GM19351 (cell line): ENCODE data around the gene NOL12.
"Not testable (repeated sequence)": the region's sequence is repeated elsewhere in the genome, so short reads cannot be mapped to it uniquely, and the experiment has no call there.

Experiments
- ATAC-seq: cut with Tn5 transposase; IDR thresholded peaks from one replicate; pipeline ENCODE4 v1.9.1; 2021; ENCODE audit warnings: mild to moderate bottlenecking, moderate library complexity; ENCODE audit not compliant: unreplicated experiment

Gene NOL12, protein sequence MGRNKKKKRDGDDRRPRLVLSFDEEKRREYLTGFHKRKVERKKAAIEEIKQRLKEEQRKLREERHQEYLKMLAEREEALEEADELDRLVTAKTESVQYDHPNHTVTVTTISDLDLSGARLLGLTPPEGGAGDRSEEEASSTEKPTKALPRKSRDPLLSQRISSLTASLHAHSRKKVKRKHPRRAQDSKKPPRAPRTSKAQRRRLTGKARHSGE

DNA sequence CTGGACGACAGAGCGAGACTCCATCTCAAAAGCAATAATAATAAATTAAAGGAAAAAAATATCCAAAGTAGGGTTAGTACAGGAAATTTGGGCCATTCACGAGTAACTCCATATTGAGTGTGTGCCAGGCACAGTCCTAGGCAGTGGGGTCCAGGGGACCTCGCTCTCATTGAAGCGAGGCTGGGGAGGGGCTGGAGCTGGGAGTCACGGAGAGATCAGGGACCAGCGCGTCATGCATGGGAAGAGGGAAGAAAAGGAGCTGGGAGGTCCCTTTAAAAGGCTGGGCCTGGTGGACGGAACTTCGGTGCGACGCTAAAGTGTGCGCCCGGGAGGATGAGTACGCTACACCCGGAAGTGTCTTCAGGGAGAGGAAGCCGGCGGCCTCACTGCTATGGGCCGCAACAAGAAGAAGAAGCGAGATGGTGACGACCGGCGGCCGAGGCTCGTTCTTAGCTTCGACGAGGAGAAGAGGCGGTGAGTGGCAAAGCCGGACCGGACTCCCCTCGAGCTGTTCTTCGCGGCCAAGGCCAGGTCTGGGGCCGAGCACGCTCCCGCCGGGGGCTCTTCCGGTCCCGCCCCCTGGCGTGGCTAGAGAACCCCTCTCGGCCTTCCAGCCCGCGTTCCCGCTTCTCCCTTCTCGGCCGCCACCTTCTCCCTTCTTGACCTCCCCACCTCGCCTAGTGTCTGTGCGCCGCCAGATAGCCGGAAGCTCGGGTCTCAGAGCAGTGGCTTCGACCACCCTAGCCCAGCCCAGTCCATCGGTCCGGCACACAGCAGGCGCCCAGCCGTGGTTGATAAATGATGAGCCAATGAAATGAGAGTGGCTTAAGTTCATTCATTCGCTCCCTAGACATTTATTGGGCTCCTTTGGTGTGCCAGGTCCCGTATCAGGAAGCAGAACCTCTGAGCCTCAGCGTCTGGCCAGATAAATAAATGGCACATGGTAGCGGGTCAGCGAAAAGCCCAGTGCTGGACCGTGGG, at the start of gene NOL12:
NOL12 (plus strand) TSS at position 342 of the 981 bp plus-strand sequence; CDS start at position 392, 50 bp downstream.
- ATAC-seq, result peak; percentile 73

DNA sequence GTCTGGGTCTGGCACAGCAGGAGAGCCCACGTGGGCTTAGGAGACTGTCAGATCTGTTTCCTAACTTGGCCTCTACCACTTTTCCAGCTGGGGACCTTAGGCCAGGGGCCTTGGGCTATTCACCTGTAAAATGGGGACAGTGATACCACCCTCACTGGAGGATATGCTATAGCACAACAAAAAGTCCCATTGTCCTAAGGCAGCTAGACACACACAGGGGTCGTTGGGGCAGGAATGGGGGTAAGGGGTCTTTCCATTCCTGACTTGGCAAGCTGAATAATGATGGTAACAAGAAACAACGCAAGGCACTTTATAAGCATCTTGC, 49.2 kb upstream of the NOL12 start:
- ATAC-seq, result no peak

DNA sequence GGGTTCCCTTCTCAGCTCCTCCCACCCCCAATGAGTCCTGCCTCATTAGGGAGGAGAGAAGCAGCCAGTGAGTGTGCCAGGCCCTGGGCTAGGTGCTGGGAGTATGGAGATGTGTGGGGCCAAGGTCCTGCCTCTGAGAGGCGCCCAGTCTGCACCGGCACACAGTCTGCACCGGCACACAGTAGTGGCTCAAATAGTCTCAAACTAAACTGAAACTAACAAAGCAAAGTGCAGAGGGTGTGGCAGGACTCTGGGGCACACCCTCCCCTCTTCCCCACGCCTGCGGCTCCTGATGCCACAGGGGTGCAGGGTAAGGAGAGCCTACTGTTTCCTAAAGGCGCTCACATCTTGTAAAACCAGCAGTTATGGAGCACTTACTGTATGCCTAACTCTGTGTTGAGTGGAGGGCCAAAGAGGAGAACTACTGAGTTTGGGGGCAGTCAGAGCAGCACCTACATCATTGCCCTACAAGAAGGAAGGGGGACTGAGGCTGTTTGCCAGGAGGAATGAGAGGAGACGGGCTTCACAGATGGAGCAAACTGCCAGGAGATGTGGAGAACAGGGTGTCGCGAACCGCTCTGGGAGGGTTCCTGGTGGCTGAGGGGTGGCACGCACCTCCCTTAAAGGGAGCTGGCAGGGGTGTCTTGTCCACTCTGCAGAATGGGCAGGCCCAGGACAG, 47.6 kb upstream of the NOL12 start:
- ATAC-seq, result no peak

DNA sequence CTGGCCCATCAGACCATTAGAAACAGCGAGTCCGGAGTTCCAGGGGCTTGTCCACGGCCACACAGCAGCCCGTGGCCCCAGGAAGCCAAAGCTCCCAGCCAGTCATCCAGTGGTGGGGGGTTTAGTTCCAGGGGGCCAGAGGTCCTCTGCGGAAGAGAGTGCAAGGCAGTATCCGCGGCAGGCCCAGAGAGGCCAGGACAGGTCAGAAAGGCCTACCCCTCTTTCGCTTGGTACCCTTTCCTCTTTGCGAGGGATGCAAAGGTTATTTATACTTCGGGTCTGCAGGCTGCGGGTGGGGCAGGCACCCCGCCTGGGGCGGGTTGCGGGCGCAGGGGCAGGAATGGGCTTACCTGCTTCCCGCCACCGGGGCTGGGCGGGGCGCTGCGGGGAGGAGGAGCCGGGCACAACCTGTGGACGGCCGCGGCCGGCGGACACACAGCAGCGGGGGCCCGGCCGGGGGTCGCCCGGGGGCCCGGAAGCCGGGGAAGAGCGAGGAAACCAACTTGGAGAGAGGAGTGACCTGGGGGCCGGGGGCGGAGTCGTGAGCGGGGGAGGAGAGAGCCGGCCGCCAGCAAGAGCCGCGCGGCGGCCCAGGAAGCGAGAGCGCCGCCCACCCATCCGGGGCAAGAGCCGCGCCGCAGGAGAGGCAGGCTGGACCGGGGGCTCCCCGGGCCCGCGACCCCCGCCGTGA, 46.9 kb upstream of the NOL12 start, which contains the start of gene SH3BP1:
SH3BP1 (plus strand) TSS at position 600 of the 691 bp plus-strand sequence. CDS start 119 bp downstream, outside the sequence.
- ATAC-seq, result no peak

DNA sequence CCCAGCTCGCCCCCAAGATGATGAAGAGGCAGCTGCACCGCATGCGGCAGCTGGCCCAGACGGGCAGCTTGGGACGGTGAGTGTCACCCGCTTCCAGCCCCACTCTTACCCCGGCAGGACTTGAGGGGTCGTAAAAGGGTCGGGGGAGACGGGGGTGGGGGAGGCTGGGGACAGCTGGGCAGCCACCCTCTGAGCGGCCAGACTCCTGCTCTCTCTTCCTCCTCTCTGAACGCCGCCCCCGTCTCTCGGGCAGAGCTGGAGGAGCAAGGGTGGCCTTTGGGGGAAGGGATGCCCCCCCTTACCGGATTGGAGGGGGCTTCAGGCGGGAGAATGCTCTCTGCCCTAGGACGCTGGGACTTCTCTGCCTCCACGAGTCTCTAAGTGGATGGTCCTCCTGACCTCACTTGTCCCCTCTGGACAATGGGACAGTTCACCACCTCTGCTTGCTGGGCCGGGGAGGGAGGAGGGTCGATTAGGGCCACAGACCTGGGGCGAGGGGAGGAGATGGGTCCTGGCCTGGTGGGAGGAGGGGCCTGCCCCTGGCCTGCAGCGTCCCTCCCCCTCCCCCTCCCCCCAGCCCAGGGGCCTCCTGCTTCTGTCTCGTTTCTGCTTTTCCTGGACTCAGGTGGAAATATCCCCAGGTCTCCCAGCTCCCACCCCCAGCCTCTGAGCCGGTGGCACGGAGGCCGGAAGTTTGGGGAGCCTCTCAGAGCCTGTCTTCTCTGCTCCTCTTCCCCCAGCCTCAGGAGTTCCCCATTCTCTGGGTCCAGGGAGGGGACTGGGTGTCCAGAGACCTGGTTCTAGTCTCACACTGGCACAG, 46.2 kb upstream of the NOL12 start:
- ATAC-seq, result no peak

DNA sequence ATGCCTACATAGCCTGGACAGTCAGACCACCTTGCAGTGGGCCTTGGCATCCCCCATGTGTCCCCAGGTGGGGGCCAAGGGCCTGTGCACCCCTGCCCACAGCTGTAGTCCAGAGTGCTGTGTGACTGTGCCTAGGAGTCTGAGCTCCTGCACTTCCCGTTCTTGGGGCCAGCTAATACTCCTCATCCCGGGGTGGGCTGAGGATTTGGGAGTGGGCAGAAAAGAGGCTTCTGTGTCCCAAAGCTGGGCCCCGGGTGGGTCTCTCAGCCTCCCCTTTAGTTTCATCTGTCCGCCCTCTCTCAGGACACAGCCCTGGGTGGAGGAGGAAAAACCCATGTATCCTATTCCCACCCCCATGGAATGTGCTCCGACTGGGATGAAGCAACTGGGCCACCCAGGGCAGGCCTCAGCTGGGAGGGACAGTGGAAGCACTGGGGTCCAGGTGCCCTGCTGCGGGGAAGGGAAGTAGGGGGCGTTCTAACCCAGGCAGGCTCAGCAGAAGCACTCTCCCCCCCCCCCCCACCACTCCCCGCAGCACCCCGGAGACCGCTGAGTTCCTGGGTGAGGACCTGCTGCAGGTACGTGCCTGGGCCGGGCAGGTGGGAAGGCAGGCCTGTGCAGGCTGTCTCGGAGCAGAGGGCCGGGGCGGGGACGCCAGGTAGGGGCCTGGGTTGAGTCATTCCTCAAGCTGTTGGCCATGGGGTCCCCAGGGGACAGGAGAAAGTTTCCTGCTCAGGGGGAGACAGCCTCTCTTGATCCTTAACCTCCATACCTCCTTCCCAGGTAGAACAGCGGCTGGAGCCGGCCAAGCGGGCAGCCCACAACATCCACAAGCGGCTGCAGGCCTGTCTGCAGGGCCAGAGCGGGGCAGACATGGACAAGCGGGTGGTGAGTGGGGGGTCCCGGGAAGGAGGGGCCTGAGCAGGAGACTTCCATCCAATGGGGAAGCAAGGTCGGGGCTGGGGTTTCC, 45.3 kb upstream of the NOL12 start:
- no peak for ATAC-seq

DNA sequence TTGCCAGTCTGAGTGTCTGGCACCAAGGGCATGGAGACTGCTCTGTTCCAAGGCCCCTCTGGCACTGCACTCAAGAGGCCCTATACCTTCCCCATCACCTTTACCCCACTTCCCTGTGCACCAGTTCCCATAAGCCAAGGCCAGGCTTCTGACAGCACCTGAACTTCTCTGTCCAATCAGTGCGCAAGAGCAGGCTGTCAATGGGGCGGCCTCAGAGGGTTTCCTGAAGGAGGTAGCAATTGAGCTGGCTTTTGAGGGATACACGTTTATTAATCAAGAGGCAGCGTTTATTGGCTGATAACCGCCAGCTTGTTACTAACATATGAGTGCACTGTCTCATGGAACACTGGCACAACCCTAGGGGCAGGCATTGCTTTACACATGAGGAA, 44.6 kb upstream of the NOL12 start:
- ATAC-seq, result no peak

DNA sequence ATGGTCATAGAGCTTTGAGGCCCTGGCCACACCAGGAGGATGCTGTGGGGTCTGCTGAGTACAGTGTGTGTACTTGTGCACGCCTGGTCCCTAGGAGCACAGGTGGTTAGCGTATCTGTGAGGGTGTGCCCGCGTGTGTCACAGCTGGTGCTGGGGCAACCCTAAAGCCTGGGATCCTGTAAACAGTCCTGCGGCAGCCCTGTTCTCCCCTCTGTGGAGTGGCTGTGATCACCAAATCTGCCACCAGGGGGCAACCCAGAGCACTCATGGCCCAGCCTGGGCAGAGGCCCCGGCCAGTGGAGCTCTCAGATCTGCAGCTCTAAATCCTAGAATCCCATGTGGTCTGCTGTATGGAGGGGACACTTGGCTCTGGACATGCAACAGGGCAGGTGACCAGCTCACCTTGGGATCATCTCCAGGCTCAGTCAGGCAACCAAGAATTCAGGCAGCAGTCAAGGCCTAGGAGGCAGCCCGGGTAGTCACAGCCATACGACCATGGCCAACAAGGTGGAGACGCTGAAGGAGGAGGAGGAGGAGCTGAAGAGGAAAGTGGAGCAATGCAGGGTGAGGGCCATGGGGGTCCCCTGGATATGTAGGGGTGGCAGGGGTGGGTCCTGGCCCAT, 42.8 kb upstream of the NOL12 start:
- ATAC-seq, result no peak

DNA sequence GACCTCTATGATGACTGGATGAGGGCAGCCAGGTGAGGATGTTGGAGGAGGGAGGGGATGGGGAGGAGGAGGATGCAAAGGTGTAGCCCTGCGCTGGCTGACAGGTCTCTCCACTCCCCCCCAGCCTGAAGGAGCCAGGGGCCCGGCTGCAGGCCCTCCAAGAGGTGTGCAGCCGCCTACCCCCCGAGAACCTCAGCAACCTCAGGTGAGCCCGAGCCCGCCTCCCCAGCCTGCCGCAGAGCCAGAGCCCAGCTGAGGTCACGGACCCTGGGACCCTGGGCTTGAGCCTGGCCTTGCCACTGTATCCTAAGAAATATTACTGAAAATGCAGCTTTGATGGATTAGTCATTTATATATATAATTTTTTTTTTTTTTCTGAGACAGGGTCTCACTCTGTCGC, 38.8 kb upstream of the NOL12 start:
- no peak for ATAC-seq

DNA sequence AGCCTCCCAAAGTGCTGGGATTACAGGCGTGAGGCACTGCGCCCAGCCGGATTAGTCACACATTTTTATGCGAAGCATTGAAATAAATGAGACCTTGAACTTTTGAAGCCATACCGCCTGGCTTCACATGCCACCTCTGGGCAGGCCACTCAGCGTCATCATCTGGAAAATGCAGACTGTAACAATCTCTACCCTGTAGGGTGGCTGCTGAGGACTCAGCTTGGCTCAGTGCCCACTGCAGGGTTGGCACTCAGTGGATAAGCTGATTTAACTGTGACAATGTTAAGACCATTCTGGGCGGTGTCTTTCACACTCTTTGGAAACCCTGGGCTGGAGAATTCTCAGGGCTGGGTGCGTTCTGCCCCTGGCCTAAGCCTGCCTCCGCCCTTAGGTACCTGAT, 38.2 kb upstream of the NOL12 start:
- no peak for ATAC-seq

DNA sequence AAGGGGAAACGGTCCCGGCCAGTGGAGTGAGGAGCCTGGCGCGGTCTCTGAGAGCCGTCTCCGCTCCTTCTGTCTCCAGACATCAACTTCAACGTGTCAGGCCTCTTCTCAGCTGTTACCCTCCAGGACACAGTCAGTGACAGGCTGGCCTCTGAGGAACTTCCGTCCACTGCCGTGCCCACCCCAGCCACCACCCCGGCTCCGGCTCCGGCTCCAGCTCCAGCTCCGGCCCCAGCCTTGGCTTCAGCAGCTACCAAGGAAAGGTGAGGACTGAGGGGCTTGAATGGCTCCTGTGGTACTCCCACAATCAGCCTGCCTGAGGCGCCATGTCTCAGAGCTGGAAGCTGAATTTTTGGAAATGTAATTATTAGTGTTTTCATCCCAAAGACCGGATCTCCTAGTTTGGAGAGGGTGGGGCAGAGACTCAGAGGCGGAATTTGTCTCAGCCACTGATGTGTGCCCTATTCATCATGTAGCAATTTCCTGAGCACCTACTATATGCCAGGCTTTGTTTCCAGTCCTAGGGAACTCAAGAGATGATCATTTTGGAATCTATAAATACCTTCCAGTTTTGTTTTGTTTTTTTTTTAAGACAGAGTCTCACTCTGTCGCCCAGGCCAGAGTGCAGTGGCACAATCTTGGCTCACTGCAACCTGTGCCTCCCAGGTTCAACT, 35.5 kb upstream of the NOL12 start:
- ATAC-seq, result no peak

DNA sequence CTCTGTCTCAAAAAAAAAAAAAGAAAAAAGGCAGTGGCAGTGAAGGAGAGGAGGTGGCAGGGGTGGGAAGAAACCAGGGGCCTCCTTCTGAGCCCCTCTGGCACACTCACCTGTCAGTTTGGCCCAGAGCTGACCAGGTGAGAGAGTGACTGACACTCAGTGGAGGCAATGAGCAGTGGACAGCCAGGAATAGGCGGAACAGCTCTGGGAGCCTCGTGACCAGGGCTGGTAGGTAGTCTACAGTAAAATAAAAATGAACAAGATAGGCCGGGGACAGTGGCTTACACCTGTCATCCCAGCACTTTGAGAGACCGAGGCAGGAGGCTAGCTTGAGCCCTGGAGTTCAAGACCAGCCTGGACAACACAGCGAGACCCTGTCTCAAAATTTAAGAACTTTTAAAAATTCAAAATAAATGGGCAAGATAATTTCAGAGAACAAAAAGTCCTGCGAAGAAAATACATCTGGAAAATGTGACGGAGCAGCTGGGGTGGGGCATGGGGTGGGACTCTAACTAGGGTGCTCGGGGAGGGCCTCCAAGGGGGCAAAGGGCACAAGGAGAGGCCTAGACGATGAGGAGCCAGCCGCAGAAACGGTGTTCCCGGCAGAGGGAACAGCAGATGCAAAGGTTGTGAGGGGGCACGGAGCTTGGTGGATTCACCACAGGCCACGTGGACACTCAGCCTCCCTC, 31.4 kb upstream of the NOL12 start:
- no peak for ATAC-seq

DNA sequence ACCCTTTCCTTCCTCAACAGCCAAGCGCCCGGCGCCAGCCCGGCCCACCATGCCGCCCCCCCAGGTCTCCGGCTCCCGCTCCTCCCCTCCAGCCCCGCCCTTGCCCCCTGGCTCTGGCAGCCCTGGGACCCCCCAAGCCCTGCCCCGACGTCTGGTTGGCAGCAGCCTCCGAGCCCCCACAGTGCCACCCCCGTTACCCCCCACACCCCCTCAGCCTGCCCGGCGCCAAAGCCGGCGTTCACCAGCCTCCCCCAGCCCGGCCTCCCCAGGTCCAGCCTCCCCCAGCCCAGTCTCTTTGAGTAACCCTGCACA, 30.9 kb upstream of the NOL12 start:
- no peak for ATAC-seq

DNA sequence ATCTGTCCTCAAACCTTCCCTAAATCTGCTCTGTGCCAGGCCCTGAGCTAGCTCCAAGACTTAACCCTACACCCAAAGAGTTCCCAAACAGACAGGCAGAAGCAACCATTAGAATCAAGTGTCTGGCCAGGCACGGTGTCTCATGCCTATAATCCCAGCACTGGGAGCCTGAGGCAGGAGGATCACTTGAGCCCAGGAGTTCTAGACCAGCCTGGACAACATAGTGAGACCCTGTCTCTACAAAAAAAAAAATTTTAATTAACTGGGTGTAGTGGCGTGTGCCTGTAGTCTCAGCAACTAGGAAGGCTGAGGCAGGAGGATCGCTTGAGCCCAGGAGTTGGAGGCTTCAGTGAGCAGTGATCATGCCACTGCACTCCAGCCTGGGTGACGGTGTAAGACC, 29.6 kb upstream of the NOL12 start:
- ATAC-seq, result not testable (repeated sequence)

DNA sequence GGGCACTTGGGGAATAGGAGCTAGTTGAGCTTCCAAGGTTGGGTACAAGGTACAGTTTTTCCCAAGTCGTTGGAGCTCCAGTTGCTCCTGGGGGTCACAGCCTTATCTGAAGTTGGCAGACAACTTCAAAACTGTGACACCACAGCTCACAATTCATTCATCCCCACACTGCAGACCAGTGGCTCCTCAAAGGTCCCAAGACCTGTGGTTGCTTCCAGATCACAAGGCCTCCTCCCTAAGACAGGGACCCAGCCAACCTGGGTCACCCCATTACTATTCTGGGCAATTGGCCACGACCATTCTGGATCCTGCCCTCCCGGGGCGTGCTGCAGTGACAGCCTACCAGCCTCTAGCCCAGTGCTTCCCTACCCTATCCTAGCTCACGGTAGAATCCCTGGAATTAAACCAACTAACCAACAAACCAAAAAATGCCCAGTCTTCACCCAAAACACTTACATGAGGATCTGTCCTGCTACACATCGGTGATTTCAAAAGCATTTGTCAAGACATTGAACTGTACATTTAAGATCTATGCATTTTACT, 28.5 kb upstream of the NOL12 start:
- no peak for ATAC-seq

DNA sequence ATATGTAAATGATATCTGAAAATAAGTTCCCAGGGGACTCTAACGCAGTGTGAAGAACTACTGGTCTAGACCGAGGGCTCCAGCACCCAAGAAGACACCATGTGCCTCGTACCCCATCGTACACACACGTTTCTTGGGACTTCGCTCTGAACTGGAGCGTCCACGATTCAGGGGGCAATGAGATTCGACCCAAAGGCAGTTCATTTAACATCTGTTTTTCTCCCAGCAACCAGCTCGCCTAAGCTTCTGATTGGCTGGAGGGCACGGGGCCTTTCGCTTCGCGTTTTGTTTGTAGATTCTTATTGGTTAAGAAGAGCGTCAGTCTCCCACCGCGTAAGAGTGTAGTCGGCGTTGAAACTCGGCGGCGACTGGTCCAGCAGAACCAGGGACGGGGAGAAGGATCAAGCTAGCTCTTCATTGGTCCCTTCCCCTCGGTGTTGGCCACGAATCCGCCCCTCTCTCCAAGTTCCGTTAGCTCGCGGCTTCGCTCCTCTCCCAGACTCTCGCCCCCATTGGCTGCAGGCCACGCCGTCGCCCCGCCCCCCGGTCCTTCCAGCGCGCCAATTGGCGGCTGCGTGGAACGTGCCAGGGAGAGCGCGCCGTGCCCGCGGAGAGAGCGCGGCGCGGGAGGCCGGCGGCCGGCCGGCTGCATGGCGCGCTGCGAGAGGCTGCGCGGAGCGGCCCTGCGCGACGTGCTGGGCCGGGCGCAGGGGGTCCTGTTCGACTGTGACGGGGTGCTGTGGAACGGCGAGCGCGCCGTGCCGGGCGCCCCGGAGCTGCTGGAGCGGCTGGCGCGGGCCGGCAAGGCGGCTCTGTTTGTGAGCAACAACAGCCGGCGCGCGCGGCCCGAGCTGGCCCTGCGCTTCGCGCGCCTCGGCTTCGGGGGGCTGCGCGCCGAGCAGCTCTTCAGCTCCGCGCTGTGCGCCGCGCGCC, 27.7 kb upstream of the NOL12 start, which contains the start of gene PDXP:
PDXP (plus strand) TSS at position 591 of the 933 bp plus-strand sequence; CDS start at position 651, 60 bp downstream.
- ATAC-seq, result peak; percentile 86
